GM20431 (cell line): Measurements from ENCODE around the gene CHTF18.

ENCODE experiments used
- in situ Hi-C: fragments of 300-500 bp; cut with MseI, MboI; formaldehyde crosslinking; loops from one replicate; pipeline ENCODE4 v1.15.0; 2020; ENCODE audit warnings: low sequenced_read_pairs; ENCODE audit not compliant: unreplicated experiment

The CHTF18 gene

DNA sequence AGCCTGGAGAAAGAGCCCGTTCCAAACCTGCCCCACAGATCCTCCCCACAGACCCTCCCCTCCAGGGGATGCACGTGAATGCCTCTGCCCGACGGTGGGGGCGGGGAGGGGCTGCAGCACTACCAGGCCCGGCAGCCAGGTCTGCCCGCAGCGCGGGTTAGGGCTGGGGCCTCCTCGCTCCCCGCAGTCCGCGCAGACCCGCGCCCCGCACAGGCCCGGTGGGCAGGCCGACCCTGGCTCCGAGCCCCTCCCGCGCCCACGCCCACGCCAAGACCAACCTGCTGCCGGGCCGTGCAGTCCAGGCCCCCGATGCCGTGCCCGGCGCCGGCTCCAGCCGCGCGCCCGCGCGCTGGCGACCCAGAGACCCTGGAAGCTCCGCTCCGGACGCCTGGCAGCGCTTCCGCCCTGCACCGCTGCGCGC, 432 bp upstream of the CHTF18 start, which contains the start of gene RPUSD1:
TSS of gene RPUSD1 (minus strand) at position 404 of the 421 bp plus-strand sequence. CDS start 644 bp downstream, outside the sequence.
- in situ Hi-C loops, result loop anchor here (10.0 kb wide), 1 partner anchor 73 kb away; the partner anchor contains the start of gene METRN

DNA sequence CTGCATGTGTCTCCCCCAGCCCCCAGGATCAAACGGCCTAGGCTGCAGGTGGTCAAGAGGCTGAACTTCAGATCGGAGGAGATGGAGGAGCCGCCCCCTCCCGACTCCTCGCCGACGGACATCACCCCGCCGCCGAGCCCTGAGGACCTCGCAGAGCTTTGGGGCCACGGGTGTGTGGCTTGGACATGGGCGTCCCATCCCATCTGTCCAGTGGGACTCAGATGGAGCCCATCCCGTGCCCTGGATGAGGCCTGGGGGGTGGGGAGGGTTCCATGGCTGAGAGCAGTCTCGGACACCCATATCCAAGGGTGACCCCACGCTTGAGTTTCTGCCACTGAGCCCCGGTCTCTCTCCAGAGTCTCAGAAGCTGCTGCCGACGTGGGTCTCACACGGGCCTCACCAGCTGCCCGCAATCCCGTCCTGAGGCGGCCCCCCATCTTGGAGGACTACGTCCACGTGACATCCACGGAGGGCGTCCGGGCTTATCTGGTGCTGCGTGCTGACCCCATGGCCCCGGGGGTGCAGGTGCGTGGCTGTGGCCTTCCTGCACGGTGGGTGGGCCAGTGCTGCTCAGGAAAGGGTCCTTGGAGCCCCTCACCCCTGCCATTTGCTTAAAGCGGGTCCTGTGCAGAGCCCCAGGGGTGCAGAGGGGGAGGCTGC, 901 bp downstream of the CHTF18 start:
- in situ Hi-C loops, result loop anchor here (10.0 kb wide), 1 partner anchor 75 kb away; the partner anchor contains the start of gene METRN

DNA sequence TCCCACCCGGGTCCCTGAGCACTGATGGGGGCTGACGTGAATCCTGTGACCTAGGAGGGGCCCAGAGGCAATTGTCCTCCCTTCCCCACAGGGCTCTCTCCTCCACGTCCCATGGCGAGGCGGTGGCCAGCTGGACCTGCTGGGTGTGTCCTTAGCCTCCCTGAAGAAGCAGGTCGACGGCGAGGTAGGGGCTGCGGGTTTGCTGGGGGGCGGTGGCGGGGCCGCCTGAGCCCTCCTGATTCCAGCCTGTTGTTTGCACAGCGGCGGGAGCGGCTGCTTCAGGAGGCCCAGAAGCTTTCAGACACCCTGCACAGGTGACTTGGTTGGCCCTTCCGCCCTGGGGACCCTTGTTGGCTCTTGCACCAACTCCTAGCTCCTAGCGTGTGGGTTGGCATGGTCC, 1.7 kb downstream of the CHTF18 start:
- in situ Hi-C loops, result no loop called here

DNA sequence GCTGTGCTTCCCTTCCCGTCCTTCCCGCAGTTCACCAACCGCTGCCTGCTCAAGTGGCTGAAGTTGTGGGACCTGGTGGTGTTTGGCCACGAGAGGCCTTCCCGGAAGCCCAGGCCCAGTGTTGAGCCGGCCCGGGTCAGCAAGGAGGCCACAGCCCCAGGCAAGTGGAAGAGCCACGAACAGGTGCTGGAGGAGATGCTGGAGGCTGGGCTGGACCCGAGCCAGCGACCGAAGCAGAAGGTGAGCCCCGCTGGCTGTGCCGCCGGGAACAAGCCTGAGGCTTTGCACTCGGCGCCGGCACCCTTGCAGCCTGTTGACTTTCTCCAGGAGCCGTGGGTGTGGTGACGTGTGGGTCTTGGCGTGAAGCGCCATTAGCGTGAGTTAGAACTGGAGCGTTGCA, 2.7 kb downstream of the CHTF18 start:
- in situ Hi-C loops, result no loop called here

DNA sequence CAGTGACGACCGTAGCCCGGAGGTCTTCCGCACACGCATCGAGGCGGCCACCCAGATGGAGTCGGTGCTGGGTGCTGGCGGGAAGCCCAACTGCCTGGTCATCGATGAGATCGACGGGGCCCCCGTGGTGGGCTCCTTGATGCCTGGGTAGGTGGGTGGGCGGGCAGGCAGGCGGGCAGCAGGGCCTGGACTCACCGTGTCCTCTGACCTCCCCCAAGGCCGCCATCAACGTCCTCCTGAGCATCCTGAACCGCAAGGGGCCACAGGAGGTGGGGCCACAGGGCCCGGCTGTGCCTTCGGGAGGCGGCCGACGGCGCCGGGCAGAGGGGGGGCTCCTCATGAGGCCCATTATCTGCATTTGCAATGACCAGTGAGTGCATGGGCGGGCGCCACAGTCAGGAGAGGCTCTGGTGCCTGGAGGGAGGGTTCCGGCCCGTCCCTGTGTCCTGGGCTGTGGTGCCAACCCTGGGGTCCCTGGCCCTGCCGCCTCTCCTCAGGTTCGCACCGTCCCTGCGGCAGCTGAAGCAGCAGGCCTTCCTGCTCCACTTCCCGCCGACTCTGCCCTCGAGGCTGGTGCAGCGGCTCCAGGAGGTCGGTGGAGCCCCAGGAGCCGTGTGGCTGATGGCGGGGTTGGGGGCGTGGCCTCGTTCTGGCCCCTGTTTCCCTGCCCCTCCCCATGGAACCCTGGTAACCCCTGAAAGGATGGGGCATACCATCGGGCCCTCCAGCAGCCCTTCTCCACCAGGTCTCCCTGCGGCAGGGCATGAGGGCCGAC, 4.0 kb downstream of the CHTF18 start:
- in situ Hi-C loops, result no loop called here

DNA sequence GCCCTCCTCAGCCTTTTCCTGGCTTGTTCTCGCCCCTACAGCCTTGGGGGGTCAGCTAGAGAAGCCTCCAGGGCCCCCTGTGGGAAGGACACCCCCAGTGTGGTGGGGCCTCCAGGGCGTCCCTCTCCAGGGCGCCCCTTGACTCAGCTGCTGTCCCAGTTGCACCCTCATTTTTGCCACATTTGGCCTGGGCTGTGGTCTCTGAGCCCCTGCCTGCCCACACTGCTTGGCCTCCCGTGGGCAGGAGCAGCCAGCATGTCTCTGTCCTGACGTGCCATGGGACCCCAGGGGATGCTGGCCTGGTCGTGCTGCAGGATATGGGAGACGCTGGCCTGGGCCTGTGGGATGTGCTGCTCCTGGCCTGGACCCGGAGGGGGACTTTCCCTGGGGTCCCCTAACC, 5.0 kb downstream of the CHTF18 start:
- in situ Hi-C loops, result no loop called here

DNA sequence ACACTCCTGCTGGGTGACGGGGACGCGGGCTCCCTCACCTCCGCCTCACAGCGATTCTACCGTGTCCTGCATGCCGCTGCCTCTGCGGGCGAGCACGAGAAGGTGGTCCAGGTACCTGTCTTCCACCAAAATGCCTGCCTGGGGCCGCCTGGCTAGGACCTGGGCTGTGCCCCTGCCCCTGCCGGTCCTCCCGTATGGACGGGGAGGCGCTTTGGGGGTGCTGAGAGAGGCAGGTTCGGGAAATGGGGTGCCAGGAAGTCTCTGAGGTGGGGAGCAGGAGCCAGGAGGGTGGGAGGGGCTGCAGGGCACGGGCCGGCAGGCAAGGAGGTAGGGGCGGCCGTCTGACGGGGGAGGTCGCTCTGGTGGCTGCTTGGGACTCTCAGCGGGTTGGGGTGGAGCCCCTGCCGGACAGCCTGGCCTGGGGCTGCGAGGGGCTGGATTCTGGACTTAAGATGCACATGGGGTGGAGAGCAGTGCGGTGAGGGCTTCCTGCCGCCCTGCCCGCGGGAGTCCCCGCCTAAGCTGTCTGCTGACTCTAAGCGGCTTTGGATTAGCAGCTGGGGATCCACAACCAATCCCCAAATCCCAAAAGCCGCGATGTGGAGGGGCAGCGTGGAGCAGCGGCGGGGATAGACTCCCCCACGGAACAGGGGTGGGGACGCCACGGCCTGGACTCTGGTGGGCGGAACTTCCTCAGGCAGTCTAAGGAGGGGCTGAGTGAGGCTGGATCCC, 5.8 kb downstream of the CHTF18 start:
- in situ Hi-C loops, result no loop called here

DNA sequence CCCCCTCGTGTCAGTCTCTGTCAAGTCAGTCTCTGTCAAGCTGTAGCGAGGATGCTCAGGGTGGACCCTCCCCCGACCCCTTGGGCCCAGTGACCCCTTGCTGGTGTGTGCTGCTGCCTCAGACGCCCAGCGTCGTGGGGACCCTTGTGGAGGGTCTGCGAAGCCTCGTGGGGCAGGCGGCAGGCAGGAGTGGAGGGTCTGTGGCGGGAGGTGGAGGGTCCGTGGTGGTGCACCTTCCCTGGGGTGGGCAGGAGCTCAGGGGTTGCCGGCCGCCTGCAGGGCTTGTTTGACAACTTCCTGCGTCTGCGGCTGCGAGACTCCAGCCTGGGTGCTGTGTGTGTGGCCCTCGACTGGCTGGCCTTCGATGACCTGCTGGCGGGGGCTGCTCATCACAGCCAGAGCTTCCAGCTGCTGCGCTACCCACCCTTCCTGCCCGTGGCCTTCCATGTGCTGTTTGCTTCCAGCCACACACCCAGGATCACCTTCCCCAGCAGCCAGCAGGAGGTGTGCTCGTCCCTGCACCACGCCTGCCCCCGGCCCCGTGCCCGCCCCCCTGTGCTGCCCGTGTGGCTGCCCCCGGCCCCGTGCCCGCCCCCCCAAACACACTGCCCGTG, 6.5 kb downstream of the CHTF18 start:
- in situ Hi-C loops, result no loop called here

DNA sequence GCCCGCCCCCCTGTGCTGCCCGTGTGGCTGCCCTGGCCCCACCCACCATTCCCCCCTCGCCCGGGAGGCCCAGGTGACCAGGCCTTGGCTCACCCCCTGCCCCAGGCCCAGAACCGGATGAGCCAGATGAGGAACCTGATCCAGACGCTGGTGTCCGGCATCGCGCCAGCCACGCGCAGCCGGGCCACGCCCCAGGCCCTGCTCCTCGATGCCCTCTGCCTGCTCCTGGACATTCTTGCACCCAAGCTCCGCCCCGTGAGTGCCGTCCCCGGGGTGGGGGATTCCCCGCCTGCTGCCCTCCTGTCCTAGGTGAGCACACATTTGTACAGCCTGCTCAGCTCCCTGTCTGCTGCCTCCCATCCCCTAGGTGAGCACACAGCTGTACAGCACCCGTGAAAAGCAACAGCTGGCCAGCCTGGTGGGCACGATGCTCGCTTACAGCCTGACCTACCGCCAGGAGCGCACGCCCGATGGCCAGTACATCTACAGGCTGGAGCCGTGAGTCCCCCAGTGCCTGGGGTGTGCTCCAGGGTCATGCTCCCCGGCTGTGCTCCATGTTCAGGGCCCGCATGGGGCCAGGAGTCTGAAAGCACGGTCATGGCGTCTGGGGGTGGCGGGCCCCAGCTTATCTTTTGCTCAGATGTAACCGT, 7.3 kb downstream of the CHTF18 start:
- in situ Hi-C loops, result no loop called here

DNA sequence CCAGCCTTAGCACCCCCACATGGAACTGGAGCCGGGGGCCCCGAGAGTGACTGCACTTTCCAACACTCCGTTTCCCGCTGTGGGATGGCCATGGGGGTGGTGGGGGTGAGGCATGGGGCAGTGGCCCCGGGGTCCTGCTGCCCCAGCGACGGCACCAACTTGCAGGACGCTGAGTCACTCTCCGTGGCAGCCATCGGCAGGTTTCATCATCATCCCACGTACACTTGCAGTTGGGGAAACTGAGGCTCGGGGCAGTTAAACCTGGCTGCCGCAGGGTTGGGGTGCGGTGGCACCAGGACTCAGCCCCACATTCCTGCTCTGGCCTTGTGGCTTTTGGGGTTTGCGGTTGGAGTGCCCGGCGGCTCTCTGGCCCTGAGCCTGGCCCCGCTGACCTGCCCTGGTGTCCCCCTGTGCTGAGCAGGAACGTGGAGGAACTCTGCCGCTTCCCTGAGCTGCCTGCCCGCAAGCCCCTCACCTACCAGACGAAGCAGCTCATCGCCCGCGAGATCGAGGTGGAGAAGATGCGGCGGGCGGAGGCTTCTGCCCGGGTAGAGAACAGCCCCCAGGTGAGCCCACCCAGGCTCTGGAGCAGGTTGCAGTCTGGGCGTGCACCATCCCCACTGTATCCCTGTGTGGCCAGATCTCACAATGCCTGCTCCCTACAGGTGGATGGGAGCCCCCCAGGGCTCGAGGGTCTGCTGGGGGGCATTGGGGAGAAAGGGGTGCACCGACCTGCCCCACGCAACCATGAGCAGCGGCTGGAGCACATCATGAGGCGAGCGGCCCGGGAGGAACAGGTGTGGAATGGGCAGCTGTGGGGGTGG, 8.1 kb downstream of the CHTF18 start:
- in situ Hi-C loops, result no loop called here

DNA sequence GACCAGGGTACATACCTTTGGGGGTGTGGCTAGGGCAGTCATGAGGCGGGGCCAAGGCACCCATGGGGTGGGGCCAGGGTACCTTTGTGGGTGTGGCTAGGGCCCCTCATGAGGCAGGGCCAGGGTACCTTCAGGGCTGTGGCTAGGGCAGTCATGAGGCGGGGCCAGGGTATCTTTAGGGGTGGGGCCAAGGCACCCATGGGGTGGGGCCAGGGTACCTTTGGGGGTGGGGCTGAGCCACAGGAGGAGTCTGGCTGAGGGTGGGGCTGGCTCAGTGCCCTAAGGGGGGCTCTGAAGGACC, 8.7 kb downstream of the CHTF18 start:
- in situ Hi-C loops, result no loop called here

DNA sequence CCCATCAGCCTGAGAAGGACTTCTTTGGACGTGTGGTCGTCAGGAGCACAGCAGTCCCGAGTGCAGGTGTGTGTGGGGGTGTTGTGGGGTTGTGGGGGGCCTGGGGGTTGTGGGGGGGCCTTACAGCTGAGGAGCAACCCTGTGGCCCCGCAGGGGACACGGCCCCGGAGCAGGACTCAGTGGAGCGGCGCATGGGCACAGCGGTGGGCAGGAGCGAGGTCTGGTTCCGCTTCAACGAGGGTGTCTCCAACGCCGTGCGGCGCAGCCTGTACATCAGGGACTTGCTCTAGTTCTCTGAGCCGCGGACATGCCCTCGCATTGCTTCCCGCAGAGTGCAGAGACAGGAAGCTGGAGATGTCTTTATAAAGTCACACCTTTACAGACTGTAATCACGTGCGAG, 9.3 kb downstream of the CHTF18 start:
- in situ Hi-C loops, result no loop called here

DNA sequence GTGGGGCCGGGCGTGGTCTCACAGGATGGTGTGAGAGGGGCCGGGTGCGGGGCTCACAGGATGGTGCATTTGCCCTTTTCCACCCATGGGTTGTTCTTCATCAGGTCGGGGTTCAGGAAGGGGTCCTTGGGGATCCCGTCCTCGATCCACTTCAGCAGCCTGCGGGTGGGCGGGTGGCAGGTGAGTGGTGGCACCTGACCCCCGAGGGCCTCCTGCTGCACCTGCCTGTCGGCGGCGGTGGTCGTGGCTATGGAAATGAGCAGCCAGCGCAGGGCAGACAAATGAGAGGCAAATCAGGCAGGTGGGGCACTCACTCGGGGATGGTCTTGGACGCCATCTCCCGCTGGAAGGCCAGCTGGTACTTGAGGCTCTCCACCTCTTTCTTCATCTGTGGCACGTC, 10.2 kb downstream of the CHTF18 start:
- in situ Hi-C loops, result no loop called here

DNA sequence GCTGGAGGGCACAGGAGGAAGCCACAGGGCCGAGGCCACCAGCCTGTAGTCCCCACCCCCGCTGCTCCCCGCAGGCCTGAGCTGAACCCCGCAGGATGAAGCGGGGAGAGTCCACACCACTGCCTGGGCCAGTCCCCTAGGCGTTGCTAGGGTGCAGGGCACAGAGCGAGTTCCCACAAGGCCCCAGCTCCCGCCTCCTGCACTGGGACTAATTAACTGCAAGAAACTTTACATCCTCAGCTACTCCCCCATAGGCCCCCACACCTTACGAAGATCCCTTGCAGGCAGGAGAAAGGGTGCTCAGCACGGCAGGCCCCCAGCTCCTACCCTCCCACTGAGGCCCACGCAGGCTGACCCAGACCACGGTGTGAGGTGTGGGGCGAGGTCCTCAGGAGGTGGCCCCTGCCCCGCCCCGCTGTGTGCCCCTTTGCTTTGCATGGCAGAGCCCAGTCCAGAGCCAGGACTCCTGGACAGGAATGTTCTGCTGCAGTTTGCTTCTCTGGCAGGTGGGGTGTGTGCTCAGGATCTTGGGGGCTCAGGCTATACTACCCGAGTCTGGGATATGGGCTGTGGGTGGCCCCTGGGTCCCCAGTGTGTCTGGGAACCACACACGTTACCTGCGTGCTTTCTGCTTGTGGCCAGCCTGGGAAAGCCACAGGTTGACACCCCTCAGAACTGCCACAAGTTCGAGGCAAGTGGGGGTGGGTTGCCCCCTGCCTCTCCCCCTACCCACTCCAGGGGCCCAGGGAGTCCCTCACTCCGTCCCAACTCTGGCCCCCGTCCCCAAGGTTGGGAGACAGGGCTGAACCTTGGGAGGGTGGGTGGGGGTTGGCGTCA, 10.9 kb downstream of the CHTF18 start:
- in situ Hi-C loops, result no loop called here

DNA sequence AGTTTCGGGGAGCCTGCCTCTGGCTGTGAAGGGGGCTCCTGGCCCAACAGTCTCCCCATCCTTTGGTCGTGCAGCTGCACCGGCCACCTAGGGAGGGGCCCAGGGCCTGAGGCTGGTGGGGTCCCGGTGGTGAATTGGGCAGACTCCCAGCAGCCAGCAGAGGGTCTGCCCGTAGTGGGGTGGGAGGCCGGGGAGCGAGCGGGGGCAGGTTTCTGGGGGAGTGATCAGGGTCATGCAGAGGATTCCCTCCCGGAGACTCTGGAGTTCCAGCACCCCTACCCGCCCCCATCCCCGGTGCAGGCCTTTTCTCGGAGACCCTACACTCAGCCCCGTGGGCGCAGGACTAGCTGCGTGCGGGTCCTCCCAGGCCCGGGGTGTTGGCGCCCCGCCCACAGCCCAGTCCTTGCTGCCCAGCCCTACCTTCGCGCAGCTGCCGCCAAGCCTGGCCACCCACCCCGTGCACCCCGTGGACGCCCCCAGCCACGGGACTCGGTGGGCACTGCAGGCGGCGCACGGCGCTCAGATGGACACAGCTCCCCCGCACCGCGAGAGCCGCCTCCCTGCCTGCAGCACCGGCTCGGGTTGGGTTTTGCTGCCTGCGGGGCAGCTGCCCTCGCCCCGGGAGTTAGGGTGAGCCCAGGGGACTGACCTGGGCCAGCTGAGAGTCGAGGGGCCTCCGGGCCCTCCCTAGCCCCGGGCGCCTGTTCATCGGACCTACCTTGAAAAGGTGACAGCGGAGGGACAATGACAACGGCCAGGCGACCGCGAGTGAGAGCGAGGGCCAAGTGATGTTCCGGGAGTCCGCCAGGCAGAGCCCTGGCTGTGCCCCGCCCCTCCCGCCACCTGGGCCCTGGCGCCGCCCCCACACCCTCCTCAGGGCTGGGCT, 11.8 kb downstream of the CHTF18 start, which contains the start of gene GNG13:
TSS of gene GNG13 (minus strand) at position 787 of the 886 bp plus-strand sequence. CDS start 1,657 bp downstream, outside the sequence.
- in situ Hi-C loops, result no loop called here

DNA sequence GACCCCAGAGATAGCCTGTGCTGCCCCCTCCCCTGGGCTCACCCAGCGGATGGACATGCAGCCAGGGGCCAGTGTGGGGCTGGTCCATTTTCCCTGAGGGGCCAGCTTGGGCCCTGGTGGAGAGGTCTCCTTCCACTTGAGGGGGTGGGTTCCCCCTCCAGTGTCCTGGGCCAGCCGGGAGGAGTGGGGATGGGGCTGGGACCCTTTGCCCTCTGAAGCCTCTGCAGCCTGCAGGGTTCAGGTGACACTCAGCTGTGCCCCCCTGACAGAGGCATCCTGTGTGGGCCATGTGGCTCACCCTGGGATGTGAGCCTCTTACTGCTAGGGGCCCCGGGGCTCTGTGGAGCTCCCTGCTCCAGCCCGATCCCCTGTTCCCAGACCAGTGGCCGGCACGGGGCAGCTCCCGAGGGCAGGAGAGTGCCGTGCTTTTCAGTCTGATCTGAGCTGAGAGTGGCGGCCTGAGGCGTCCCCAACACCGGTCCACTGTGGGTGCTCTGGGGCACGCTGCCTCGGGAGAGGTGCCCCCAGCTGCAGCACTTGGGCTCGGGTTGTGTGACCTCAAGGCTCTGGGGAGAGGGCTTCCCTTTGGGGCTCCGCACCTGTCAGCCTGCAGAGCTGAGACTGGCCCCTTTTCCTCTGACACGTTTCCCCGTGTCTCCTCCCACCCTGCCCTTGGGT, 12.6 kb downstream of the CHTF18 start:
- in situ Hi-C loops, result no loop called here
